Activated CD8-positive, alpha-beta memory T cell treated with anti-CD3 and anti-CD28 coated beads for 24 hours (primary cell): ENCODE data around the gene RXRG.
A peak's percentile ranks its signal among the peaks of the same experiment; 100 is the strongest.

ENCODE experiments used
- DNase-seq: peaks from one replicate; pipeline ENCODE4 v3.0.0-alpha.2; 2020

RXRG gene

GRCh38 chr1:165445388-165445787, 462 bp upstream of the RXRG start:
- no peak for DNase-seq

GRCh38 chr1:165443539-165444311, 1.2 kb downstream of the RXRG start:
- no peak for DNase-seq

GRCh38 chr1:165442653-165443052, 2.3 kb downstream of the RXRG start:
- no peak for DNase-seq

- DNase-seq: no peak
Observed at GRCh38 chr1:165442053-165442452, 2.9 kb downstream of the RXRG start.

GRCh38 chr1:165441166-165441880, 3.6 kb downstream of the RXRG start:
- no peak for DNase-seq

GRCh38 chr1:165439330-165439729, 5.6 kb downstream of the RXRG start:
- DNase-seq: no peak

GRCh38 chr1:165436994-165437393, 7.9 kb downstream of the RXRG start:
- DNase-seq: no peak

GRCh38 chr1:165435801-165436200, 9.1 kb downstream of the RXRG start:
- no peak for DNase-seq

- no peak for DNase-seq
Observed at GRCh38 chr1:165434281-165434680, 10.6 kb downstream of the RXRG start.

GRCh38 chr1:165431079-165431478, 13.8 kb downstream of the RXRG start:
- no peak for DNase-seq

- no peak for DNase-seq
Observed at GRCh38 chr1:165426745-165427144, 18.2 kb downstream of the RXRG start.

- DNase-seq: no peak
Observed at GRCh38 chr1:165425621-165426020, 19.3 kb downstream of the RXRG start.

- DNase-seq: peak; percentile 60
Observed at GRCh38 chr1:165424454-165425216, 20.3 kb downstream of the RXRG start.

- no peak for DNase-seq
Observed at GRCh38 chr1:165423136-165423535, 21.8 kb downstream of the RXRG start.

- DNase-seq: no peak
Observed at GRCh38 chr1:165420655-165421054, 24.3 kb downstream of the RXRG start.

GRCh38 chr1:165419839-165420238, 25.1 kb downstream of the RXRG start:
- no peak for DNase-seq

- DNase-seq: no peak
Observed at GRCh38 chr1:165418195-165418594, 26.7 kb downstream of the RXRG start.

GRCh38 chr1:165416876-165417275, 28.1 kb downstream of the RXRG start:
- no peak for DNase-seq

GRCh38 chr1:165415068-165415467, 29.9 kb downstream of the RXRG start:
- DNase-seq: no peak

- no peak for DNase-seq
Observed at GRCh38 chr1:165414620-165415019, 30.3 kb downstream of the RXRG start.

- no peak for DNase-seq
Observed at GRCh38 chr1:165411396-165411795, 33.5 kb downstream of the RXRG start.

- no peak for DNase-seq
Observed at GRCh38 chr1:165409657-165410358, 35.1 kb downstream of the RXRG start.

- DNase-seq: no peak
Observed at GRCh38 chr1:165408518-165408917, 36.4 kb downstream of the RXRG start.
